GM23338 (cell line): ENCODE data around the gene STOX2. TPM values are rescaled to one million over a fixed set of nuclear protein-coding genes. Genes with fewer than 3 reads are reported as not detected.

Experiments
- ATAC-seq: fragments of 200-7000 bp; cut with Tn5 transposase; 3 replicates; pipeline ENCODE4 v1.9.1; 2020
- DNase-seq: peaks from one replicate; pipeline ENCODE4 v3.0.0-alpha.2; 2015; ENCODE audit warnings: low spot score
- H2AFZ ChIP-seq: fragments of 200-600 bp; sonication (generic); 2 replicates; pipeline ENCODE4 v1.8.0; 2016; ENCODE audit warnings: antibody characterized with exemption, mild to moderate bottlenecking, moderate library complexity
- H3F3A ChIP-seq: fragments of 200-600 bp; sonication (generic); replicated peaks from 2 replicates; pipeline ENCODE4 v1.8.0; 2017; ENCODE audit warnings: antibody characterized with exemption, mixed run types, low read depth
- H3K27ac ChIP-seq: fragments of 200-600 bp; sonication (generic); 2 replicates; pipeline ENCODE4 v1.6.1; 2016; ENCODE audit warnings: low read depth
- H3K27me3 ChIP-seq: fragments of 200-600 bp; sonication (generic); 2 replicates; pipeline ENCODE4 v1.8.0; 2016; ENCODE audit warnings: mild to moderate bottlenecking, mixed run types, moderate library complexity; ENCODE audit not compliant: insufficient read depth
- H3K36me3 ChIP-seq: fragments of 200-600 bp; sonication (generic); 2 replicates; pipeline ENCODE4 v1.8.0; 2016; ENCODE audit warnings: mild to moderate bottlenecking; ENCODE audit not compliant: insufficient read depth
- H3K4me1 ChIP-seq: fragments of 200-600 bp; sonication (generic); 2 replicates; pipeline ENCODE4 v1.8.0; 2016; ENCODE audit warnings: mild to moderate bottlenecking, moderate library complexity; ENCODE audit not compliant: insufficient read depth
- H3K4me2 ChIP-seq: fragments of 200-600 bp; sonication (generic); 2 replicates; pipeline ENCODE4 v1.7.1; 2017; ENCODE audit warnings: mixed run types
- H3K4me3 ChIP-seq: fragments of 200-600 bp; sonication (generic); 2 replicates; pipeline ENCODE4 v1.6.1; 2016; ENCODE audit warnings: mixed run types
- H3K79me2 ChIP-seq: fragments of 200-600 bp; sonication (generic); replicated peaks from 2 replicates; pipeline ENCODE4 v1.8.0; 2017; ENCODE audit warnings: mild to moderate bottlenecking; ENCODE audit not compliant: insufficient read depth
- H3K9me2 ChIP-seq: fragments of 200-600 bp; sonication (generic); 2 replicates; pipeline ENCODE4 v1.8.0; 2017; ENCODE audit not compliant: insufficient read depth
- H4K20me1 ChIP-seq: fragments of 200-600 bp; sonication (generic); replicated peaks from 2 replicates; pipeline ENCODE4 v1.8.0; 2017; ENCODE audit warnings: mild to moderate bottlenecking; ENCODE audit not compliant: insufficient read depth
- H3K27ac Mint-ChIP-seq: 2 replicates; pipeline ENCODE4 v1.8.0; 2020; ENCODE audit warnings: inconsistent platforms, mild to moderate bottlenecking, moderate library complexity, mixed read lengths
- H3K27me3 Mint-ChIP-seq: 3 replicates; pipeline ENCODE4 v1.8.0; 2022; ENCODE audit warnings: low read depth, mild to moderate bottlenecking, moderate library complexity, mixed read lengths, inconsistent platforms; ENCODE audit not compliant: insufficient read depth, poor library complexity
- H3K36me3 Mint-ChIP-seq: 3 replicates; pipeline ENCODE4 v1.8.0; 2021; ENCODE audit warnings: low read depth, mild to moderate bottlenecking, inconsistent platforms, moderate library complexity, mixed read lengths
- H3K4me1 Mint-ChIP-seq: 3 replicates; pipeline ENCODE4 v1.8.0; 2020; ENCODE audit warnings: mild to moderate bottlenecking, inconsistent platforms, mixed read lengths
- H3K4me3 Mint-ChIP-seq: 3 replicates; pipeline ENCODE4 v1.8.0; 2021; ENCODE audit warnings: moderate library complexity, mild to moderate bottlenecking, inconsistent platforms, mixed read lengths
- H3K9me3 Mint-ChIP-seq: 3 replicates; pipeline ENCODE4 v1.8.0; 2020; ENCODE audit warnings: moderate library complexity, mild to moderate bottlenecking, inconsistent platforms, mixed read lengths
- CREB1 ChIP-seq: fragments of 250-450 bp; sonication (Bioruptor Pico); IDR thresholded peaks from 2 replicates; pipeline ENCODE4 v1.5.0; 2020; ENCODE audit warnings: low read depth, mild to moderate bottlenecking, moderate library complexity
- EZH2 ChIP-seq: fragments of 200-600 bp; sonication (generic); IDR thresholded peaks from one replicate; pipeline ENCODE4 v1.8.0; 2017; ENCODE audit warnings: antibody characterized with exemption, mild to moderate bottlenecking, low read depth; ENCODE audit not compliant: unreplicated experiment
- EZH2phosphoT487 ChIP-seq: fragments of 200-600 bp; sonication (generic); IDR thresholded peaks from one replicate; pipeline ENCODE4 v1.8.1; 2018; ENCODE audit warnings: antibody characterized with exemption; ENCODE audit not compliant: unreplicated experiment
- JUNB ChIP-seq: IDR thresholded peaks from one replicate; pipeline ENCODE4 v1.6.1; 2016; ENCODE audit warnings: antibody characterized with exemption; ENCODE audit not compliant: unreplicated experiment
- NANOG ChIP-seq: IDR thresholded peaks from 2 replicates; pipeline ENCODE4 v1.6.1; 2016; ENCODE audit warnings: antibody characterized with exemption, borderline replicate concordance
- POLR2AphosphoS5 ChIP-seq: IDR thresholded peaks from 2 replicates; pipeline ENCODE4 v1.6.1; 2016; ENCODE audit warnings: antibody characterized with exemption, low read depth
- STAT1 ChIP-seq: IDR thresholded peaks from one replicate; pipeline ENCODE4 v1.6.1; 2016; ENCODE audit warnings: antibody characterized with exemption; ENCODE audit not compliant: unreplicated experiment
- ZNF114 ChIP-seq: fragments of 250-450 bp; sonication (Bioruptor Pico); IDR thresholded peaks from 2 replicates; pipeline ENCODE4 v1.5.0; 2020; ENCODE audit warnings: mild to moderate bottlenecking, moderate library complexity
- ZNF331 ChIP-seq: fragments of 250-450 bp; sonication (Bioruptor Pico); IDR thresholded peaks from 2 replicates; pipeline ENCODE4 v1.5.0; 2020; ENCODE audit warnings: low read depth, mild to moderate bottlenecking, moderate library complexity
- polyA plus RNA-seq: library from polyadenylated mRNA; unstranded; fragments of >200 nt; fragmentation: Nextera tagmentation; extraction: Ambion mirVana; gene quantifications from 2 replicates; pipeline ENCODE4 v1.2.1, GENCODE V29; 2016
- total RNA-seq: library from RNA; depleted of rRNA; stranded (reverse); fragments of >200 nt; shearing (Covaris generic); gene quantifications from 2 replicates; pipeline ENCODE4 v1.2.3, GENCODE V29; 2014
- TF ChIP-seq, protein P1 (sequence below): IDR thresholded peaks from 2 replicates; pipeline ENCODE4 v1.6.1; 2016; ENCODE audit warnings: antibody characterized with exemption
- TF ChIP-seq, protein P2 (sequence below), 2 experiments: fragments of 200-600 bp in 1 of 2; sonication (generic) in 1 of 2; conservative IDR thresholded peaks; 2 replicates each; pipeline versions ENCODE4 v1.5.1 to v1.6.1; 2016 to 2017; ENCODE audit warnings: antibody characterized with exemption in 2 of 2, low read depth in 2 of 2, mild to moderate bottlenecking in 2 of 2, moderate library complexity in 1 of 2
- TF ChIP-seq, protein P3 (sequence below): fragments of 250-450 bp; sonication (Bioruptor Pico); IDR thresholded peaks from 2 replicates; pipeline ENCODE4 v1.5.0; 2020; ENCODE audit warnings: mild to moderate bottlenecking, moderate library complexity
- TF ChIP-seq, protein P4 (sequence below): IDR thresholded peaks from one replicate; pipeline ENCODE4 v1.6.1; 2018; ENCODE audit warnings: antibody characterized with exemption; ENCODE audit not compliant: unreplicated experiment

STOX2 gene
- total and polyA plus RNA-seq, 2 experiments from 2014 or later, result 19.8 to 20.6 TPM

DNA sequence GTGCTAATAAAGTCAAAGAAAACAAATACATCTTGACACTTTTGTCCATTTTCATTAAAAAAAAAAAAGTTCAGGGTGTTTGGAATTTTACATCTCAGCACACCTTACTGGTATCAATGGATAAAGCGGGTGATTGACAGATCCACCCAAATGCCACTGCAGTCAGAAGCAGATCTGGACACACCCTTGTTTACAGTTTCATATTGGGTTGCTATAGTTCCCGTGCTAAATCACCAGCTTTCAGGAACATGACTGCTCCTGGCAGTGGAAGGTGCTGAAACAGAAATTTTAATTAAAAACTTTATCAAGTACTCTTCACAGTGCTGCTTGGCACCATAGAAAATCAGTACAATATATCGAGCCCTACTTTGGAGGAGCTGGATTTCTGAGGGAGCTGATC is 116.3 kb downstream of the STOX2 start:
- H2AFZ ChIP-seq, result no peak overlapping the region
- no peaks in the 10 kb centered on the region for H4K20me1 ChIP-seq
- H3K27ac Mint-ChIP-seq, result no peak overlapping the region
- H3K27ac ChIP-seq, result no peak overlapping the region
- no peaks in the 10 kb centered on the region for H3K27me3 ChIP-seq
- no peak overlapping the region for H3K4me2 ChIP-seq
- 0 out of 2 replicates have a peak, but pooled peaks cover 4% of the 10 kb centered on the region for H3K4me1 ChIP-seq
- H3K79me2 ChIP-seq, result no peaks in the 10 kb centered on the region
- no peaks in the 10 kb centered on the region for H3K9me3 Mint-ChIP-seq
- DNase-seq (no peak), ATAC-seq (no peak)
- no peaks in the 10 kb centered on the region; the same call in 2 of the 3 replicates for H3K36me3 Mint-ChIP-seq
- no peak overlapping the region for H3K4me3 ChIP-seq
- no peaks in the 10 kb centered on the region for H3K9me2 ChIP-seq
- H3K27me3 Mint-ChIP-seq, result peaks cover 3% of the 10 kb centered on the region
- TF ChIP-seq, protein P1, sequence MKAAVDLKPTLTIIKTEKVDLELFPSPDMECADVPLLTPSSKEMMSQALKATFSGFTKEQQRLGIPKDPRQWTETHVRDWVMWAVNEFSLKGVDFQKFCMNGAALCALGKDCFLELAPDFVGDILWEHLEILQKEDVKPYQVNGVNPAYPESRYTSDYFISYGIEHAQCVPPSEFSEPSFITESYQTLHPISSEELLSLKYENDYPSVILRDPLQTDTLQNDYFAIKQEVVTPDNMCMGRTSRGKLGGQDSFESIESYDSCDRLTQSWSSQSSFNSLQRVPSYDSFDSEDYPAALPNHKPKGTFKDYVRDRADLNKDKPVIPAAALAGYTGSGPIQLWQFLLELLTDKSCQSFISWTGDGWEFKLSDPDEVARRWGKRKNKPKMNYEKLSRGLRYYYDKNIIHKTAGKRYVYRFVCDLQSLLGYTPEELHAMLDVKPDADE, result no peak
- TF ChIP-seq JUNB, result no peak
- no peak for TF ChIP-seq EZH2phosphoT487
- no peak for TF ChIP-seq ZNF331 (CRISPR knock-in tag)
- no peak for TF ChIP-seq ZNF114
- TF ChIP-seq NANOG, result no peak
- TF ChIP-seq, protein P2, sequence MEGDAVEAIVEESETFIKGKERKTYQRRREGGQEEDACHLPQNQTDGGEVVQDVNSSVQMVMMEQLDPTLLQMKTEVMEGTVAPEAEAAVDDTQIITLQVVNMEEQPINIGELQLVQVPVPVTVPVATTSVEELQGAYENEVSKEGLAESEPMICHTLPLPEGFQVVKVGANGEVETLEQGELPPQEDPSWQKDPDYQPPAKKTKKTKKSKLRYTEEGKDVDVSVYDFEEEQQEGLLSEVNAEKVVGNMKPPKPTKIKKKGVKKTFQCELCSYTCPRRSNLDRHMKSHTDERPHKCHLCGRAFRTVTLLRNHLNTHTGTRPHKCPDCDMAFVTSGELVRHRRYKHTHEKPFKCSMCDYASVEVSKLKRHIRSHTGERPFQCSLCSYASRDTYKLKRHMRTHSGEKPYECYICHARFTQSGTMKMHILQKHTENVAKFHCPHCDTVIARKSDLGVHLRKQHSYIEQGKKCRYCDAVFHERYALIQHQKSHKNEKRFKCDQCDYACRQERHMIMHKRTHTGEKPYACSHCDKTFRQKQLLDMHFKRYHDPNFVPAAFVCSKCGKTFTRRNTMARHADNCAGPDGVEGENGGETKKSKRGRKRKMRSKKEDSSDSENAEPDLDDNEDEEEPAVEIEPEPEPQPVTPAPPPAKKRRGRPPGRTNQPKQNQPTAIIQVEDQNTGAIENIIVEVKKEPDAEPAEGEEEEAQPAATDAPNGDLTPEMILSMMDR (conservative IDR thresholded peaks at IDR 0.05; ENCODE audit: low read depth in 2 of 2), result no peak
- TF ChIP-seq STAT1, result no peak
- TF ChIP-seq, protein P3, sequence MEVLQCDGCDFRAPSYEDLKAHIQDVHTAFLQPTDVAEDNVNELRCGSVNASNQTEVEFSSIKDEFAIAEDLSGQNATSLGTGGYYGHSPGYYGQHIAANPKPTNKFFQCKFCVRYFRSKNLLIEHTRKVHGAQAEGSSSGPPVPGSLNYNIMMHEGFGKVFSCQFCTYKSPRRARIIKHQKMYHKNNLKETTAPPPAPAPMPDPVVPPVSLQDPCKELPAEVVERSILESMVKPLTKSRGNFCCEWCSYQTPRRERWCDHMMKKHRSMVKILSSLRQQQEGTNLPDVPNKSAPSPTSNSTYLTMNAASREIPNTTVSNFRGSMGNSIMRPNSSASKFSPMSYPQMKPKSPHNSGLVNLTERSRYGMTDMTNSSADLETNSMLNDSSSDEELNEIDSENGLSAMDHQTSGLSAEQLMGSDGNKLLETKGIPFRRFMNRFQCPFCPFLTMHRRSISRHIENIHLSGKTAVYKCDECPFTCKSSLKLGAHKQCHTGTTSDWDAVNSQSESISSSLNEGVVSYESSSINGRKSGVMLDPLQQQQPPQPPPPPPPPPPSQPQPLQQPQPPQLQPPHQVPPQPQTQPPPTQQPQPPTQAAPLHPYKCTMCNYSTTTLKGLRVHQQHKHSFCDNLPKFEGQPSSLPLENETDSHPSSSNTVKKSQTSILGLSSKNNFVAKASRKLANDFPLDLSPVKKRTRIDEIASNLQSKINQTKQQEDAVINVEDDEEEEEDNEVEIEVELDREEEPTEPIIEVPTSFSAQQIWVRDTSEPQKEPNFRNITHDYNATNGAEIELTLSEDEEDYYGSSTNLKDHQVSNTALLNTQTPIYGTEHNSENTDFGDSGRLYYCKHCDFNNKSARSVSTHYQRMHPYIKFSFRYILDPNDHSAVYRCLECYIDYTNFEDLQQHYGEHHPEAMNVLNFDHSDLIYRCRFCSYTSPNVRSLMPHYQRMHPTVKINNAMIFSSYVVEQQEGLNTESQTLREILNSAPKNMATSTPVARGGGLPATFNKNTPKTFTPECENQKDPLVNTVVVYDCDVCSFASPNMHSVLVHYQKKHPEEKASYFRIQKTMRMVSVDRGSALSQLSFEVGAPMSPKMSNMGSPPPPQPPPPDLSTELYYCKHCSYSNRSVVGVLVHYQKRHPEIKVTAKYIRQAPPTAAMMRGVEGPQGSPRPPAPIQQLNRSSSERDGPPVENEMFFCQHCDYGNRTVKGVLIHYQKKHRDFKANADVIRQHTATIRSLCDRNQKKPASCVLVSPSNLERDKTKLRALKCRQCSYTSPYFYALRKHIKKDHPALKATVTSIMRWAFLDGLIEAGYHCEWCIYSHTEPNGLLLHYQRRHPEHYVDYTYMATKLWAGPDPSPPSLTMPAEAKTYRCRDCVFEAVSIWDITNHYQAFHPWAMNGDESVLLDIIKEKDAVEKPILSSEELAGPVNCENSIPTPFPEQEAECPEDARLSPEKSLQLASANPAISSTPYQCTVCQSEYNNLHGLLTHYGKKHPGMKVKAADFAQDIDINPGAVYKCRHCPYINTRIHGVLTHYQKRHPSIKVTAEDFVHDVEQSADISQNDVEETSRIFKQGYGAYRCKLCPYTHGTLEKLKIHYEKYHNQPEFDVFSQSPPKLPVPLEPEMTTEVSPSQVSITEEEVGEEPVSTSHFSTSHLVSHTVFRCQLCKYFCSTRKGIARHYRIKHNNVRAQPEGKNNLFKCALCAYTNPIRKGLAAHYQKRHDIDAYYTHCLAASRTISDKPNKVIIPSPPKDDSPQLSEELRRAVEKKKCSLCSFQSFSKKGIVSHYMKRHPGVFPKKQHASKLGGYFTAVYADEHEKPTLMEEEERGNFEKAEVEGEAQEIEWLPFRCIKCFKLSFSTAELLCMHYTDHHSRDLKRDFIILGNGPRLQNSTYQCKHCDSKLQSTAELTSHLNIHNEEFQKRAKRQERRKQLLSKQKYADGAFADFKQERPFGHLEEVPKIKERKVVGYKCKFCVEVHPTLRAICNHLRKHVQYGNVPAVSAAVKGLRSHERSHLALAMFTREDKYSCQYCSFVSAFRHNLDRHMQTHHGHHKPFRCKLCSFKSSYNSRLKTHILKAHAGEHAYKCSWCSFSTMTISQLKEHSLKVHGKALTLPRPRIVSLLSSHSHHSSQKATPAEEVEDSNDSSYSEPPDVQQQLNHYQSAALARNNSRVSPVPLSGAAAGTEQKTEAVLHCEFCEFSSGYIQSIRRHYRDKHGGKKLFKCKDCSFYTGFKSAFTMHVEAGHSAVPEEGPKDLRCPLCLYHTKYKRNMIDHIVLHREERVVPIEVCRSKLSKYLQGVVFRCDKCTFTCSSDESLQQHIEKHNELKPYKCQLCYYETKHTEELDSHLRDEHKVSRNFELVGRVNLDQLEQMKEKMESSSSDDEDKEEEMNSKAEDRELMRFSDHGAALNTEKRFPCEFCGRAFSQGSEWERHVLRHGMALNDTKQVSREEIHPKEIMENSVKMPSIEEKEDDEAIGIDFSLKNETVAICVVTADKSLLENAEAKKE (CRISPR knock-in tag), result no peak
- TF ChIP-seq POLR2AphosphoS5, result no peak
- TF ChIP-seq, protein P4, sequence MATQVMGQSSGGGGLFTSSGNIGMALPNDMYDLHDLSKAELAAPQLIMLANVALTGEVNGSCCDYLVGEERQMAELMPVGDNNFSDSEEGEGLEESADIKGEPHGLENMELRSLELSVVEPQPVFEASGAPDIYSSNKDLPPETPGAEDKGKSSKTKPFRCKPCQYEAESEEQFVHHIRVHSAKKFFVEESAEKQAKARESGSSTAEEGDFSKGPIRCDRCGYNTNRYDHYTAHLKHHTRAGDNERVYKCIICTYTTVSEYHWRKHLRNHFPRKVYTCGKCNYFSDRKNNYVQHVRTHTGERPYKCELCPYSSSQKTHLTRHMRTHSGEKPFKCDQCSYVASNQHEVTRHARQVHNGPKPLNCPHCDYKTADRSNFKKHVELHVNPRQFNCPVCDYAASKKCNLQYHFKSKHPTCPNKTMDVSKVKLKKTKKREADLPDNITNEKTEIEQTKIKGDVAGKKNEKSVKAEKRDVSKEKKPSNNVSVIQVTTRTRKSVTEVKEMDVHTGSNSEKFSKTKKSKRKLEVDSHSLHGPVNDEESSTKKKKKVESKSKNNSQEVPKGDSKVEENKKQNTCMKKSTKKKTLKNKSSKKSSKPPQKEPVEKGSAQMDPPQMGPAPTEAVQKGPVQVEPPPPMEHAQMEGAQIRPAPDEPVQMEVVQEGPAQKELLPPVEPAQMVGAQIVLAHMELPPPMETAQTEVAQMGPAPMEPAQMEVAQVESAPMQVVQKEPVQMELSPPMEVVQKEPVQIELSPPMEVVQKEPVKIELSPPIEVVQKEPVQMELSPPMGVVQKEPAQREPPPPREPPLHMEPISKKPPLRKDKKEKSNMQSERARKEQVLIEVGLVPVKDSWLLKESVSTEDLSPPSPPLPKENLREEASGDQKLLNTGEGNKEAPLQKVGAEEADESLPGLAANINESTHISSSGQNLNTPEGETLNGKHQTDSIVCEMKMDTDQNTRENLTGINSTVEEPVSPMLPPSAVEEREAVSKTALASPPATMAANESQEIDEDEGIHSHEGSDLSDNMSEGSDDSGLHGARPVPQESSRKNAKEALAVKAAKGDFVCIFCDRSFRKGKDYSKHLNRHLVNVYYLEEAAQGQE, result no peak
- TF ChIP-seq EZH2, result no peak
- TF ChIP-seq CREB1 (CRISPR knock-in tag), result no peak
- 0 out of 2 replicates have a peak, but pooled peaks cover 3% of the 10 kb centered on the region for H3K36me3 ChIP-seq
- no peak overlapping the region for H3K4me3 Mint-ChIP-seq
- no peaks in the 10 kb centered on the region for H3F3A ChIP-seq
- H3K4me1 Mint-ChIP-seq, result peaks cover 12% of the 10 kb centered on the region
